Ishikawa (cell line): ENCODE data around the gene SLC25A45.

Experiments used
- CEBPB ChIP-seq: IDR thresholded peaks from 2 replicates; pipeline ENCODE4 v1.6.1; 2012
- CREB1 ChIP-seq: IDR thresholded peaks from 2 replicates; pipeline ENCODE4 v1.6.1; 2012; ENCODE audit warnings: low read depth
- EGR1 ChIP-seq: IDR thresholded peaks from 2 replicates; pipeline ENCODE4 v1.6.1; 2012
- EP300 ChIP-seq: IDR thresholded peaks from 2 replicates; pipeline ENCODE4 v1.6.1; 2012; ENCODE audit warnings: borderline replicate concordance
- FOXM1 ChIP-seq: IDR thresholded peaks from 2 replicates; pipeline ENCODE4 v1.6.1; 2012; ENCODE audit warnings: low read depth, borderline replicate concordance
- MAX ChIP-seq: IDR thresholded peaks from 2 replicates; pipeline ENCODE4 v1.6.1; 2012
- NFIC ChIP-seq: IDR thresholded peaks from 2 replicates; pipeline ENCODE4 v1.6.1; 2012
- RAD21 ChIP-seq: IDR thresholded peaks from 2 replicates; pipeline ENCODE4 v1.6.1; 2012; ENCODE audit warnings: low read depth
- REST ChIP-seq: IDR thresholded peaks from 2 replicates; pipeline ENCODE4 v1.6.1; 2012; ENCODE audit warnings: low read depth, mild to moderate bottlenecking
- TAF1 ChIP-seq: IDR thresholded peaks from 2 replicates; pipeline ENCODE4 v1.6.1; 2012; ENCODE audit warnings: low read depth, mild to moderate bottlenecking
- TCF12 ChIP-seq: IDR thresholded peaks from 2 replicates; pipeline ENCODE4 v1.6.1; 2012; ENCODE audit warnings: low read depth
- TEAD4 ChIP-seq: IDR thresholded peaks from 2 replicates; pipeline ENCODE4 v1.6.1; 2012
- USF1 ChIP-seq: IDR thresholded peaks from 2 replicates; pipeline ENCODE4 v1.6.1; 2012
- YY1 ChIP-seq: IDR thresholded peaks from 2 replicates; pipeline ENCODE4 v1.6.1; 2012; ENCODE audit warnings: low read depth
- ZBTB7A ChIP-seq: IDR thresholded peaks from 2 replicates; pipeline ENCODE4 v1.6.1; 2012; ENCODE audit warnings: low read depth

Gene SLC25A45

GRCh38 chr11:65412271-65413076 lies 30.0 kb upstream of the SLC25A45 start:
- TF ChIP-seq USF1 (no peak), TAF1 (no peak)

GRCh38 chr11:65411681-65412070 lies 29.2 kb upstream of the SLC25A45 start:
- TF ChIP-seq EP300 (no peak), CREB1 (no peak), CEBPB (no peak), REST (no peak), FOXM1 (no peak), RAD21 (no peak), USF1 (no peak), NFIC (no peak)

- no peak for TF ChIP-seq TEAD4
- no peak for TF ChIP-seq USF1
- TF ChIP-seq TCF12: no peak
Observed at GRCh38 chr11:65410936-65411680, 28.7 kb upstream of the SLC25A45 start.

- TF ChIP-seq RAD21 (no peak), CREB1 (no peak), NFIC (no peak), YY1 (no peak), EP300 (no peak), FOXM1 (no peak), ZBTB7A (no peak), REST (no peak), EGR1 (no peak), USF1 (no peak), TEAD4 (no peak), CEBPB (no peak), TAF1 (no peak)
Observed at GRCh38 chr11:65404638-65405339, 22.3 kb upstream of the SLC25A45 start.

GRCh38 chr11:65404210-65404609 lies 21.8 kb upstream of the SLC25A45 start:
- TF ChIP-seq EP300: no peak
- TF ChIP-seq YY1: no peak
- no peak for TF ChIP-seq CREB1
- TF ChIP-seq MAX: 0 out of 2 replicates have a peak, but pooled peaks have one; percentile 27
- no peak for TF ChIP-seq RAD21
- TF ChIP-seq NFIC: no peak
- no peak for TF ChIP-seq TCF12
- TF ChIP-seq FOXM1: no peak
- TF ChIP-seq REST: 0 out of 2 replicates have a peak, but pooled peaks have one; percentile 15
